Activated naive CD8-positive, alpha-beta T cell treated with anti-CD3 and anti-CD28 coated beads, Interleukin-2, amount 50 U/mL, for 24 hours (primary cell): Measurements from ENCODE around the gene UQCRHL.

Source experiments
- ATAC-seq: fragments of 150-1000 bp; cut with Tn5 transposase; one replicate; pipeline ENCODE4 v1.10.0; 2021
- DNase-seq: peaks from one replicate; pipeline ENCODE4 v3.0.0; 2021
- H3K27ac Mint-ChIP-seq: one replicate; pipeline ENCODE4 v1.8.0; 2021; ENCODE audit warnings: mild to moderate bottlenecking, mixed read lengths
- H3K27me3 Mint-ChIP-seq: one replicate; pipeline ENCODE4 v1.8.0; 2021; ENCODE audit warnings: mixed read lengths
- H3K36me3 Mint-ChIP-seq: one replicate; pipeline ENCODE4 v1.8.0; 2021; ENCODE audit warnings: low read depth, mixed read lengths
- H3K4me1 Mint-ChIP-seq: one replicate; pipeline ENCODE4 v1.8.0; 2021; ENCODE audit warnings: mixed read lengths
- H3K4me3 Mint-ChIP-seq: one replicate; pipeline ENCODE4 v1.8.0; 2021; ENCODE audit warnings: mild to moderate bottlenecking, moderate library complexity, mixed read lengths
- H3K9me3 Mint-ChIP-seq: one replicate; pipeline ENCODE4 v1.8.0; 2021; ENCODE audit warnings: mixed read lengths

Gene UQCRHL

DNA sequence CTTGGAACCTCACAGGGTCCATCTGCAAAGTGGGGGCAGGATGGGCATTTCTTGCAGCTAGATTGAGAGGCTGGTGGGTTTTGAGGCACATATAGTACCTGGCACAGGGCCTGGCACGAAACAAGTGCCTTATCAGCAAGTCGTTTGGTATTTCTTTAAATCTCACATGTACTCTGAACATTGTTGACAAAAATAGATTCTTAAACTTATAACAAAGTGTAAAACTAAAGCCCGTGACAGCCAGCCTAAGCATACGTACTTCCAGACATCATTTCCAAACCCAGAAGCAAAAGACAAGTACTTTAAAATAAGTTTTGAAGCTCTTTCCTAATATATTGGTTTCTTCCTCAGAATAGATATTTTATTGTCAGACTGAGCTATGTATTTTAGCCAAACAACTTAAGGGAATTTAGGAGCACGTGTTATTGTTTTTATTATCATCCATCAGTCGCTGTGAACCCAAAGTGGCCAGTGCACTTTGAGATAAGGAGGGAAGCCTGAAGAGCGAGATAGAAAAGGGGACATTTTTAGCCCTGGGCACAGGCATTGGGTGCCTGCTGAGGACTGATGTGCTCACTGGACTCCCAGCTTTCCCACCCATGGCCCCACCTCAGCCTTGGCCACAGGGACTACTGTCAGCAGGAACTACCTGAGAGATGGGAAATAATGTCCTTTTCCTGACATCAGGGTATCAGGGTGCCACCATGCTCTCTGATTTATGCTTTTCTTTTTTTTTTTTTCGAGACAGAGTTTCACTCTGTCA is 45.9 kb downstream of the UQCRHL start:
- H3K27me3 Mint-ChIP-seq, result peaks cover 50% of the 10 kb centered on the region
- no peaks in the 10 kb centered on the region for H3K9me3 Mint-ChIP-seq

DNA sequence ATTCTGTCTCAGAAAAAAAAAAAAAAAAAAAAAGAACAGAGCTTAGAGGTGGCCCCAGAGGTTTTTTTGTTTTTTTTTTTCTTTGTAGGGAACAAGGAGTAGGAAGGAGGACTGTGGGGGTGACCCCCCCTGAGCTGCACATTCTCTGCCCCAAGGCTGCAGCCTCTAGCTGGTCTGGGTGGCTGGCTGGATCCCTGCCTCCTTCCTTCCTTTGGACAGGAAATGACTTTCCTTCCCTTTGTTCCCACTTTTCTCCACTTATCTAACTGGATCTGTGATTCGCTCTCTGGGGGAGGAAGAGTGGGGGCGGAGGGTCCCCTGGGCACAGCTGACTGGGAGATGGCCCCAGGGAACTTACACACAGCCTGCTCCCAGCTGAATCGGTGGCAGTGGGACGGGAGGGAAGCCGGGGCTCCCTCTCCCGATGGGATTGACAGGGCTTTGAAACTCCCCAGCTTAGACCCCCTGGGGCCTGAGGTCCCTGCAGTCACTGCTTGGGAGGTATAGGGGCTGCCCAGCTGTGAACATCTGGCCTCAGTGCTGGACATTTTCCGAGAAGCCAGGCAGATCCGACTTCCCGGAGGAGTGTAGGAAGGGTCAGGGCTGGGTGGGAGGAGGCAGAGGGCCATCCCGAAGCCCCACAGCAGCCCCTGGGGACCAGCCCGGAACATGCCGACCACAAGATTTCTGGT is 46.8 kb downstream of the UQCRHL start:
- no peak overlapping the region for H3K4me3 Mint-ChIP-seq
- ATAC-seq (no peak), DNase-seq (no peak)
- peaks cover 58% of the 10 kb centered on the region for H3K27me3 Mint-ChIP-seq
- no peaks in the 10 kb centered on the region for H3K9me3 Mint-ChIP-seq
- H3K36me3 Mint-ChIP-seq, result no peaks in the 10 kb centered on the region
- no peak overlapping the region for H3K27ac Mint-ChIP-seq
- H3K4me1 Mint-ChIP-seq, result peaks cover 9% of the 10 kb centered on the region

More for the DNA sequence above, 45.9 kb downstream of the UQCRHL start:
- Mint-ChIP-seq H3K36me3 (no peaks in the 10 kb centered on the region), H3K4me1 (peaks cover 3% of the 10 kb centered on the region), H3K27ac (no peak overlapping the region), H3K4me3 (no peak overlapping the region)
- ATAC-seq (no peak), DNase-seq (no peak)

GRCh38 chr1:15758953-15759661 is 48.3 kb downstream of the UQCRHL start:
- peaks cover 62% of the 10 kb centered on the region for H3K27me3 Mint-ChIP-seq
- DNase-seq, result no peak
- no peak overlapping the region for H3K27ac Mint-ChIP-seq
- peaks cover 9% of the 10 kb centered on the region for H3K4me1 Mint-ChIP-seq
- ATAC-seq, result no peak
- peak overlapping the region; percentile 26 for H3K4me3 Mint-ChIP-seq
- H3K36me3 Mint-ChIP-seq, result no peaks in the 10 kb centered on the region
- H3K9me3 Mint-ChIP-seq, result no peaks in the 10 kb centered on the region

- ATAC-seq, result no peak
Measured at GRCh38 chr1:15758343-15758931, 49.0 kb downstream of the UQCRHL start, which contains the start of gene FBLIM1. TSS of gene FBLIM1 (plus strand) at chr1:15758795. CDS start at chr1:15764984, 6,189 bp downstream.

GRCh38 chr1:15757575-15758342 is 49.7 kb downstream of the UQCRHL start:
- no peak for DNase-seq

More at GRCh38 chr1:15758343-15758931, 49.0 kb downstream of the UQCRHL start, which contains the start of gene FBLIM1:
- Mint-ChIP-seq H3K36me3 (no peaks in the 10 kb centered on the region), H3K4me3 (peak within 1 kb of the TSS; percentile 34), H3K27ac (no peak within 1 kb of the TSS), H3K4me1 (peaks cover 9% of the 10 kb centered on the region), H3K9me3 (no peaks in the 10 kb centered on the region), H3K27me3 (peaks cover 59% of the 10 kb centered on the region)
- DNase-seq, result no peak

More at GRCh38 chr1:15757575-15758342, 49.7 kb downstream of the UQCRHL start:
- Mint-ChIP-seq H3K4me3 (peak overlapping the region; percentile 34), H3K9me3 (no peaks in the 10 kb centered on the region), H3K27ac (no peak overlapping the region), H3K36me3 (no peaks in the 10 kb centered on the region), H3K27me3 (peaks cover 62% of the 10 kb centered on the region), H3K4me1 (peaks cover 9% of the 10 kb centered on the region)
- ATAC-seq, result no peak
